ENCODE measurements around the gene FRMPD4. TPM values are rescaled to one million over a fixed set of nuclear protein-coding genes. Genes with fewer than 3 reads are reported as not detected.

The FRMPD4 gene
- total RNA-seq, 1 experiment from 2014 or later = not detected

- Mint-ChIP-seq H3K4me1 (ENCODE audit: low read depth, unreplicated experiment) (no peaks in the 10 kb centered on the region), H3K4me3 (ENCODE audit: unreplicated experiment) (no peak overlapping the region), H3K36me3 (ENCODE audit: insufficient read depth, unreplicated experiment) (no peaks in the 10 kb centered on the region), H3K27me3 (ENCODE audit: insufficient read depth, unreplicated experiment) (peaks cover 6% of the 10 kb centered on the region), H3K9me3 (ENCODE audit: unreplicated experiment) (no peaks in the 10 kb centered on the region), H3K27ac (ENCODE audit: unreplicated experiment) (no peak overlapping the region)
- ChIA-PET POLR2A (no interaction called here), CTCF (no interaction called here)
- Histone ChIP-seq H3K4me3 (ENCODE audit: low read depth, low read length) (no peak overlapping the region), H3K4me1 (no peaks in the 10 kb centered on the region), H3K27me3 (replicated peaks; ENCODE audit: control insufficient read depth, insufficient read depth, low read length) (no peaks in the 10 kb centered on the region), H3K9me3 (no peaks in the 10 kb centered on the region), H3K36me3 (ENCODE audit: control insufficient read depth, insufficient read depth, low read length) (no peaks in the 10 kb centered on the region)
- no peak for TF ChIP-seq CTCF (IDR thresholded peaks at IDR 0.05; ENCODE audit: insufficient read depth in 1 of 2, low read depth in 1 of 2, low read length in 1 of 2, severe bottlenecking in 1 of 2, unreplicated experiment in 1 of 2)
- BruUV-seq (replicated peaks) = no TSS peak
- no peak for DNase-seq
- intact Hi-C loops (cut with micrococcal nuclease; ENCODE audit: unreplicated experiment) = no loop called here
These were observed 124.9 kb downstream of the FRMPD4 start for GRCh38 chrX:12263211-12263610.

GRCh38 chrX:12269484-12269883 is 131.2 kb downstream of the FRMPD4 start:
- POLR2A ChIA-PET = no interaction called here
- no peaks in the 10 kb centered on the region for H3K4me1 Mint-ChIP-seq (ENCODE audit: low read depth, unreplicated experiment)
- H3K27me3 Mint-ChIP-seq (ENCODE audit: insufficient read depth, unreplicated experiment) = peaks cover 6% of the 10 kb centered on the region
- Histone ChIP-seq H3K4me1 (no peaks in the 10 kb centered on the region), H3K4me3 (ENCODE audit: low read depth, low read length) (no peak overlapping the region), H3K27me3 (replicated peaks; ENCODE audit: control insufficient read depth, insufficient read depth, low read length) (no peaks in the 10 kb centered on the region), H3K9me3 (no peaks in the 10 kb centered on the region), H3K36me3 (ENCODE audit: control insufficient read depth, insufficient read depth, low read length) (no peaks in the 10 kb centered on the region)
- CTCF ChIA-PET = no interaction called here
- TF ChIP-seq CTCF (IDR thresholded peaks at IDR 0.05; ENCODE audit: insufficient read depth in 1 of 2, low read depth in 1 of 2, low read length in 1 of 2, severe bottlenecking in 1 of 2, unreplicated experiment in 1 of 2) = no peak
- BruUV-seq (replicated peaks) = no TSS peak
- no peaks in the 10 kb centered on the region for H3K9me3 Mint-ChIP-seq (ENCODE audit: unreplicated experiment)
- no peak overlapping the region for H3K4me3 Mint-ChIP-seq (ENCODE audit: unreplicated experiment)
- H3K27ac Mint-ChIP-seq (ENCODE audit: unreplicated experiment) = no peak overlapping the region
- no peaks in the 10 kb centered on the region for H3K36me3 Mint-ChIP-seq (ENCODE audit: insufficient read depth, unreplicated experiment)
- intact Hi-C loops (cut with micrococcal nuclease; ENCODE audit: unreplicated experiment) = no loop called here
- no peak for DNase-seq

GRCh38 chrX:12278151-12278550 is 139.9 kb downstream of the FRMPD4 start:
- TF ChIP-seq CTCF (IDR thresholded peaks at IDR 0.05; ENCODE audit: insufficient read depth in 1 of 2, low read depth in 1 of 2, low read length in 1 of 2, severe bottlenecking in 1 of 2, unreplicated experiment in 1 of 2) = no peak
- no peak overlapping the region for H3K27ac Mint-ChIP-seq (ENCODE audit: unreplicated experiment)
- CTCF ChIA-PET = no interaction called here
- H3K4me3 ChIP-seq (ENCODE audit: low read depth, low read length) = no peak overlapping the region
- no peak overlapping the region for H3K4me3 Mint-ChIP-seq (ENCODE audit: unreplicated experiment)
- H3K36me3 Mint-ChIP-seq (ENCODE audit: insufficient read depth, unreplicated experiment) = no peaks in the 10 kb centered on the region
- no peaks in the 10 kb centered on the region for H3K4me1 ChIP-seq
- intact Hi-C loops (cut with micrococcal nuclease; ENCODE audit: unreplicated experiment) = no loop called here
- H3K36me3 ChIP-seq (ENCODE audit: control insufficient read depth, insufficient read depth, low read length) = no peaks in the 10 kb centered on the region
- no peaks in the 10 kb centered on the region for H3K9me3 ChIP-seq
- H3K27me3 Mint-ChIP-seq (ENCODE audit: insufficient read depth, unreplicated experiment) = peaks cover 3% of the 10 kb centered on the region
- POLR2A ChIA-PET = no interaction called here
- no peaks in the 10 kb centered on the region for H3K4me1 Mint-ChIP-seq (ENCODE audit: low read depth, unreplicated experiment)
- DNase-seq = no peak
- no TSS peak for BruUV-seq (replicated peaks)
- H3K27me3 ChIP-seq (replicated peaks; ENCODE audit: control insufficient read depth, insufficient read depth, low read length) = no peaks in the 10 kb centered on the region
- no peaks in the 10 kb centered on the region for H3K9me3 Mint-ChIP-seq (ENCODE audit: unreplicated experiment)
